ENCODE results near the gene TP63. TPM values are rescaled to one million over a fixed set of nuclear protein-coding genes. Genes with fewer than 3 reads are reported as not detected.

The TP63 gene
- total RNA-seq, 1 experiment from 2014 or later, result not detected

DNA sequence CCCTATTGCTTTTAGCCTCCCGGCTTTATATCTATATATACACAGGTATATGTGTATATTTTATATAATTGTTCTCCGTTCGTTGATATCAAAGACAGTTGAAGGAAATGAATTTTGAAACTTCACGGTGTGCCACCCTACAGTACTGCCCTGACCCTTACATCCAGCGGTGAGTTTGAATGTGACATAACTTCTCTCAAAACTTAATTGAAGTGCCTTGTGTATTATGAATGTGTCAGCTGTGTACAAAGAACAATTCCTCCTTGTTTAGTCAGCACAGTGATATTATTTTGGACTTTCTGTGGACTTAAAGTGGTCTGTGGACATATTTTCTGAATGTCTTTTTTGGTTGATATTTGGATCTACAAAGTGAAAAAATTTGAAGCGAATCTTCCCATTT lies 220 bp downstream of the TP63 start:
- Histone ChIP-seq H3K9me3 (ENCODE audit: control insufficient read depth, low read depth, low read length) (no peaks in the 10 kb centered on the region), H4K91ac (ENCODE audit: insufficient read length, low read depth, low read length) (no peak overlapping the region), H3K27me3 (ENCODE audit: insufficient read depth, low read length) (no peaks in the 10 kb centered on the region), H3K4me2 (ENCODE audit: insufficient read depth, insufficient read length, low read length) (no peak overlapping the region), H2AFZ (ENCODE audit: low read length) (no peak overlapping the region), H3K18ac (ENCODE audit: insufficient read length, low read depth, low read length) (no peak overlapping the region), H3K4ac (ENCODE audit: low read depth, low read length) (no peak overlapping the region), H3K79me2 (ENCODE audit: insufficient read depth, low read length) (no peaks in the 10 kb centered on the region), H3K56ac (ENCODE audit: insufficient read length, low read depth, low read length) (no peak overlapping the region), H3T11ph (ENCODE audit: low read length) (no peak overlapping the region), H3K14ac (ENCODE audit: insufficient read depth, low read length) (no peak overlapping the region), H2BK15ac (ENCODE audit: low read depth, low read length) (no peak overlapping the region), H3K23ac (ENCODE audit: insufficient read length, low read depth, low read length) (no peak overlapping the region), H4K5ac (ENCODE audit: insufficient read length, low read depth, low read length) (no peak overlapping the region), H2AK5ac (ENCODE audit: insufficient read length, low read length) (no peak overlapping the region), H3K4me1 (ENCODE audit: insufficient read depth, low read length) (no peaks in the 10 kb centered on the region), H3K23me2 (ENCODE audit: insufficient read length, low read depth, low read length, poor library complexity, severe bottlenecking) (no peaks in the 10 kb centered on the region), H3K79me1 (ENCODE audit: insufficient read depth, low read depth, low read length, poor library complexity, severe bottlenecking) (no peaks in the 10 kb centered on the region), H4K8ac (replicated peaks; ENCODE audit: insufficient read length, low read depth, low read length) (no peak overlapping the region), H4K20me1 (ENCODE audit: control insufficient read depth, insufficient read depth, insufficient read length) (no peaks in the 10 kb centered on the region), H2BK5ac (ENCODE audit: insufficient read length, low read length) (no peak overlapping the region), H2BK120ac (ENCODE audit: low read depth, low read length, poor library complexity, severe bottlenecking) (no peak overlapping the region), H3K9ac (ENCODE audit: extremely low read depth, insufficient read length, low read length) (no peak overlapping the region), H2BK20ac (ENCODE audit: low read depth, low read length, poor library complexity, severe bottlenecking) (no peak overlapping the region), H3K27ac (ENCODE audit: insufficient read length, low read depth, low read length) (no peak overlapping the region), H2BK12ac (ENCODE audit: insufficient read length, low read depth, low read length) (no peak overlapping the region)
- Mint-ChIP-seq H3K36me3 (ENCODE audit: insufficient read depth in 1 of 3, low read depth in 3 of 3) (no peaks in the 10 kb centered on the region), H3K9me3 (no peaks in the 10 kb centered on the region), H3K4me1 (peaks cover 22 to 27% of the 10 kb centered on the region in 2 experiments), H3K27me3 (ENCODE audit: low read depth) (no peaks in the 10 kb centered on the region; the same call in 1 of the 2 replicates), H3K27ac (no peak overlapping the region), H3K4me3 (no peak overlapping the region)
- no CpG with 5 or more reads among the region's 6 CpGs for WGBS (ENCODE audit: extremely low coverage, insufficient read length, low lambda C conversion rate)
- DNase-seq, result no peak
- no peak for TF ChIP-seq CTCF (conservative IDR thresholded peaks at IDR 0.05)

All from H9 (cell line).